GM18498 (cell line): ENCODE results near the gene SPATA33.
A peak's percentile ranks its signal among the peaks of the same experiment; 100 is the strongest.

Experiments
- ATAC-seq: cut with Tn5 transposase; IDR thresholded peaks from one replicate; pipeline ENCODE4 v1.9.1; 2021; ENCODE audit warnings: mild to moderate bottlenecking, moderate library complexity; ENCODE audit not compliant: unreplicated experiment

The SPATA33 gene

DNA sequence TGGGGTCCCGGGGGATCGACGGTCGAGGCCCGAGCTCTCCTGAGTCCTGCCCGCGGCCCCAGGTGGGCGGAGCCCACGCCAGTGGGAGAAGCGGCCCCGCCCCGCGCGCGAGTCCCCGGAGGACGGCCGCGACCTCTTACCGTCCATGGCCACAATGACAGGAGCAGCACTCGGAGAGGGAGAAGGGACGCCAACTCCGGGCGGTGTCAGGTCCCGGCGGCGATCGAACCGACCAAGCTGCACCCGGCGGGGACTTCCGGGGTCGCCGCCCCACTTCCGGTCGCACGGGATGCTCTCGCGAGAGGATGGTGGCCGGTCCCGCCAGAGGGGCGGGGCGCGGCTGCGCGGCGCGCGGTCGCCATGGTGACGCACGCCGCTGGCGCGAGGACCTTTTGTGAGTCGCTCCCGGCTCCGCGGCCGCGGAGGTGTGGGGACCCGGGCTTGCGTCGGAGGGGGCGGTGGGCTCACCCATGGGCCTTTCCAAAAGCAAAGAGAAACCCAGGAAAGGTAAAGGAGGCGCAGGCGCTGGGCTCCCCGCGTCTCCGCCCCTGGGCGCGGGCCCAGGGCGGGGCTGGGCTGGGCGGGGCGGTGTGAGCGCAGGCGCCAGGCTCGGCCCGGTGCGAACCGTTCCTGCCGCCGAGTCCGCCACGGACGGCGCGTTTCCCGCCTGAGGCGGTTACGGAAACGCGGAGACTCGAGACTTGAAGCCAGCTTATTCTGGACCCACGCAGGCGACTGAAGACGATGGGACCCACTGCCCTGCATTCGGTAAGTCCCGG is at the start of gene SPATA33, which contains the start of gene CHMP1A:
TSS of gene SPATA33 (plus strand) at position 395 of the 779 bp plus-strand sequence. CDS start at position 471, 76 bp downstream.
TSS of gene CHMP1A (minus strand) at position 267 of the 779 bp plus-strand sequence. CDS start at position 147, 120 bp downstream.
- ATAC-seq = peak; percentile 90

DNA sequence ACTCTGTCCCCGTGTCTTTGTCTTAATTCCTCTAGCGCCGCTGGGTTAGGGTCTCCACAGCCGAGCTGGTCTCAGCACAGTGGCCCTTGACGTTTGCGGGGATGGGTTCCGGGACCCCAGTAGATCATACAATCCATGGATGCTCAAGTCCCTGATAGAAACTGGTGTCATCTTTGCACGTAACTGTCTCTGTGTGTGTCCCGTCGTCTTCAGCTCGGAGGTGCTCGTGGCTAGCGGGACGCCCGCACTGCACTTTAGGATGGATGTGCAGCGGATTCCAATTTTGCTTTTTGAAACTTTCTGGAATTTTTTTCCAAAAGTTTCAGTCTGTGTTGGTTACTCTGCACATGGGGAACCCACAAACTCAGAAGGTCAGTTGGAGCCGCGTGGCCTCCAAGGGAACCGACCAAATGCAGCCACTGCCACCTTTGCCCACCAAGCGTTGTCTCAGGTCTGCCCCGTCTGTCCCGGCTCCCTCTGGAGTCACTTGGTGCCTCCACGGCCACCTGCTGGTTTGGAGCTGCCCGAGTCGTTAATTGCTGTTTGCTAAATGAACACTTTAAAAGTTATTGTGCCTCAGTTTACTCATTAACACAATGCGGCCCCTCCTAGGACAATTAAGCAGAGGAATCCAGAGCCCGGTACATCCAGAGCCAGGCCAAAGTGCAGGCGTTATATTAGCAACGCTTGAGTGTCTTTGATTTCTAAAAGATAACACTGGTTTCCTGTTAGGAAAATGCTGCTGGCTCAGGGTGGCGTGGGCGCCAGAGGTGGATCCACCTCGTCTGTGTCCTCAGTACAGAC is 49.5 kb upstream of the SPATA33 start:
- ATAC-seq = no peak

DNA sequence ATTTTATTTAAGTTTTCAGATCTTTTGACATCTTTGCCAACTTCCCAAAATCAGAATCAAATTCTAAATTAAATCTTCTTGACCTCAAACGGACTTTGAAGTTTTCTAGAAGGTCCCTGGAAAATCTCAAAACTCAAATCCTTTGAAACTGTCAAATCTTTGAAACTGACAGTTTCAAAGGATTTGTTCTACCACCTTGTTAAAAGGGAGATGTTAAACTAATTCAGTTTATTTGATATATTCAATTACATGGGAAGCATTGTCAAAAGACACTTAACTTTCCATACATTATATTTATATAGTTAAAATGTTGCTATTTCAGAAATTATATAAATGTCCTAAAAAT is 47.6 kb upstream of the SPATA33 start:
- ATAC-seq = no peak

DNA sequence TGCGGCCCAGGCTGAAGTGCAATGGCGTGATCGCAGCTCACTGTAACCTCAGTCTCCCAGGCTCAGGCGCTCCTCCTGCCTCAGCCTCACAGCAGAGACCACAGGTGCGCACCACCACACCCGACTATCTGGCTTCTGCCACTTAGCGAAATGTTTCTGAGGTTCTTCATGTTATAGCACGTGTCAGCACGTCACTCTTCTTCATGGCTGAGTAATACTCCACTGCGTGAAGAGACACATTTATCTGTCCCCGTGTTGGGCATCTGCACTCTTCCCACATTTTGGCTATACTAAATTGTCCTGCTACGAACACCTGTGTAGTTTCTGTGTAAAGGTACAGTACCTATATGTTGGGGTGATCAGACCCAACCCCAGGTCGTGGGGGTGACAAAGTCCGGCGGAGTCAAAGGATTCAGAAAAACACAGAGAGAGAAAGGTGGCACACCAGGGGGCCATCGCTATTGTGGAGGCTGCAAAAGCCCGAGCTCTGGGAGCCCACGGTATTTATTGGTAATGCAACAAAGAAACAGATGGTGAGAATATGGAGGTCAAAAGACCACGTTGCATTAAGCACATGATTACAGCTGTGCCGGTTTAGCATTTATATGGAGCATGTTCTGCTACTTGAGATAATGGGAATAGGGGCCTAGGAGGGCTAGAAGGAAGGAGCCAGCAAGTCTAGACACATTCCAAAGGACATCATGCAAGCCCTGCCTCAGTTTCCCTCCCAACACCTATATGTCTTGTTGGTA is 45.0 kb upstream of the SPATA33 start:
- ATAC-seq = no peak

DNA sequence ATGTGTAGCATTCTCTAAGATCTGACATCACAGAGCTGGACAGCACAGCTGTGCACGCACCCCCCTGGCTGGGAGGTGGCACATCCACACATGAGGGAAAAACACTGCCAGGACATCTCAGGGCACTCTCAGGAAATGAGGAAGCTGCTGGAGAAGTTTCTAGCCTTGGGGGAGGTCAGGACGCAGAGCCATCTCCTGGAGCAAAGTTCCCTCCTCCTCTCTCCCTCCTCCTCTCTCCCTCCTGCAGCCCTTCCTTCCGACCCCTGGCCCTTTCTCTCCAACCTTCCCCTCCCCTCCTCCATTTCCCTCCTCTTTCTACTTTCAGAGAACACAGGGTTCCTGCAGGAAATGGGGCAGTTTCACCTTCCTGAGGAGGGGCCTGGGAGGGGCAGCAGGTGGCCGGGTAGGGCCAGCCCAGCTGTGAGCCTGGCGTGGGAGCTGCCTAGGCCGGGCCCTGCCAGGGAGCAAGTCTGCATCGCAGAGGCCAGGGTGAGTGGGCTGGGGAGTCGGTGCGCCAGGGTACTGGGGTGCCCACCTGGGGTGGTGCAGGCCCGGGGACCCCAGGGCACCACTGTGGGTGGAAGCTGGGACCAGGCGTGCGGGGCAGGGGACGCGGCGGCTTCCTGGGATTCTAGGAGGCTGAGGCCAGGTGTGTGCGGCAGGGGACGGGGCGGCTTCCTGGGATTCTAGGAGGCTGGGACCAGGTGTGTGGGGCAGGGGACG is 44.2 kb upstream of the SPATA33 start, which contains the start of gene DPEP1:
TSS of gene DPEP1 (plus strand) at position 412 of the 723 bp plus-strand sequence. CDS start 16,769 bp downstream, outside the sequence.
- ATAC-seq = no peak

DNA sequence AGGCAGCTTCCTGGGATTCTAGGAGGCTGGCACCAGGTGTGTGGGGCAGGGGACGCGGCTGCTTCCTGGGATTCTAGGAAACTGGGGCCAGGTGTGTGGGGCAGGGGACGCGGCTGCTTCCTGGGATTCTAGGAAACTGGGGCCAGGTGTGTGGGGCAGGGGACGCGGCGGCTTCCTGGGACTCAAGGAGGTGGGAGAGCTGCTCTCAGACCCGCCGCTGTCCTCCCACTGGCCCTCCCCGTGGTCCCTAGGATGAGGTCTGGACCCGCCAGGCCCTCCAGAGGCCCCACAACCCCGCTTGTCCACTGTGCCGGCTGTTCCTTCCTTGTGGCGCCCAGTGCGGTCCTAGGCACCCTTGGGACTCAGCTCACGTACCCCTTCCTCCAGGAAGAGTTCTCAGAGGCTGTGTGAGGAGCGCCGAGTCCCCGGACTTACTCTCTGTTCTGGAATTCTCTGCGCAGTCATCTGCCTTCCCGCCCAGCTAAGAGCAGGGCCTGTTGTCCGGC is 43.6 kb upstream of the SPATA33 start:
- ATAC-seq = no peak

DNA sequence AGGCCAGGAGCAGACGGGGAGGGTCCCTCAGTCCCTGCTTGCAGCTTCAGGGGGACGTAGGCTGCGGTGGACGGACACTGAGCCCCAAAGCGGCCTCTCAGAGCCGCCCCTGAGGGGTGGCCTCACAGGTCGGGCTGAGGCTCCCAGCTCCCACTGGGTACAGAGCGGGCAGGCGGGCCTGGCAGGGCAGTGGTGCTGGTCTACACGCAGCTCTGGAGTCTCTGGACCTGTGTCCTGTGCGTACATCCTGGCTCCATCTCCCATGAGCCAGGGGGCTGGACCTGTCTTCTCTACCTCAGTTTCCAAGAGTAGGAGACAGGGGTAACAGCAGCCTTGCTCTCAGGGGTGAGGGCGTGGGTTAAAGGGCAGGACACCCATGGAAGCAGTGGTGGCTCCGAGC is 42.5 kb upstream of the SPATA33 start:
- no peak for ATAC-seq

DNA sequence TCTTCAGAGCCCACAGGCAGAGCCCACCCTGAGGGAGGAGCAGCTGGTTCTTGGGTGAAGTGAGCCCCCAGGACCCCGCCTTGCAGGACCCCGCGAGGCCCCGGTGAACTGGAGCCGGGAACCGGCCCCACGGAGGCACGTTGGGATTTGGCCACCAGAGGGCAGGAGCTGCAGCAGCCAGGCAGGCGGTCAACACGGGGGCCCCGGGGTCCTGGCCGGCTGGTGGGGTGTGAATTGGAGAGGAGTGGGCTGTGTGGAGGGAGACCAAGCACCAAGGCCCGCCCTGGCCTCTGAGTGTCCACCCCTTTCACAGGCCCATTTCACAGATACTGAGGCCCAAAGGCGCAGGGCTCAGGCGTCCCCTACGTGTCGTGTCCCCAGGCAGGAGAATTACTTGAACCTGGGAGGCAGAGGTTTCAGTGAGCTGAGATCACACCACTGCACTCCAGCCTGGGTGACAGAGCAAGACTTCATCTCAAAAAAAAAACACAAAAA is 42.0 kb upstream of the SPATA33 start:
- no peak for ATAC-seq

DNA sequence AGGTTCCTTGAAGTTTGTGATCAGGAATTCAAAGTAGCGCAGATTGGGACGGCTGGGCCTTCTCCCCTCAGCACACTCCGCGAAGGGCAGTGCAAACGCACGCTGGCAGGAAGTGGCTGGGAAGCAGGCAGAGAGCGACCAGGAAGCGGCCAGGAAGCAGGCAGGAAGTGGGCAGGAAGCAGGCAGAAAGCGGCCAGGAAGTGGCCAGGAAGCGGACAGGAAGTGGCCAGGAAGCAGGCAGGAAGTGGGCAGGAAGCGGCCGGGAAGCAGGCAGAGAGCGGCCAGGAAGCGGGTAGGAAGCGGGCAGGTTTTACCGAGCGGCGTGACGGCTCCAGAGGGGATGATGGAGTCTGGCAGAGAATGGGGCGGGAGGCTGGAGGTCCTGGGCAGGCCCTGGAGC is 41.0 kb upstream of the SPATA33 start:
- ATAC-seq = no peak

DNA sequence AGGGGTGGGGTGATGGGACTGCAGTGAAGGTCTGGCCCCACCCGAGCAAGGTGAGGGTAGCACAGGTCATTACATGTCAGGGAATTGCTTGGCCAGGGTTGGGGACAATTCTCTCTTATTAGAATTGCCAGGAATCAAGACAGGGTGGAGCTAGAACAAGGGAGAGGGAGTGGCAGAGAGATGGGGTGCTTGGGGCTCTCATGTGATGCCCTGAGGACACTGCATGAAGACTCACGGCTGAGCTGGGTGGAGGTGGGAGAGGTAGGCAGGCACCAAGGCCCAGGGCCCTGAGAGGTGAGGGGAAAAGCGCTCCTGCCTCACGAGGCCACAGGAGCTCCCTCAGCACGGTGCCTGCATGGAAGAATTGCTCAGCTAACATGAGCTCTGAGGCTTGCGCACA is 40.6 kb upstream of the SPATA33 start:
- ATAC-seq = no peak

DNA sequence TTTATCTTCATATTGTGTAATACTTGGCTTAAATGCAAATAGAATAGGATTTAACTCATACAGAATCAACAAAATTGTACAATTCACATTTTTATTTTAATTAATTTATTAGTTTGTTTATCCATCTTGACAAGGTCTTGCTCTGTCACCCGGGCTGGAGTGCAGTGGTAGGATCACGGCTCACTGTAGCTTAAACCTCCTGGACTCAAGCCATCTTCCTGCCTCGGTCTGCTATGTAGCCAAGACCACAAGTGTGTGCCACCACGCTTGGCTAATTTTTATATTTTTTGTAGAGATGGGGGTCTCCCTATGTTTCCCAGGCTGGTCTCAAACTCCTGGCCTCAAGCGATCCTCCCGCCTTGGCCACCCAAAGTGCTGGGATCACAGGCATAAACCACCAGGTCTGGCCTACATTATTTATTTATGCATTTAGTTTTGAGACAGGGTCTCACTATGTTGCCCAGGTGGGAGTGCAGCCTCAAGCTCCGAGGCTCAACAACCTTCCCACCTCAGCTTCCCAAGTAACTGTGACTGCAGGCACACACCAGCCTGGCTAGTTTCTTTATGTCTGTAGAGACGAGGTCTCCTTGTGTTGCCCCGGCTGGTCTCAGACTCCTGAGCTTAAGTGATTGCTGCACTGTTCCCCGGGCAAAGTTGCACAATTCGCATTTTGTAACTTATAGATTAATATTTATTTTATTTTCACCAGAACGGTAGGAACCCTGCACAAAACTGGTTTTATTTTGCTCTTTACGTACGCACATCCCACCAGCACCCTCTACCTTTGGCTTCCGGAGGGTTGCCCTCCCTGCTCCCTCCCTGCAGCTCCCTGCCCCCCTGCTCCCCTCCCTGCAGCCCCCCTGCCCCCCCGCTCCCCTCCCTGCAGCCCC is 39.3 kb upstream of the SPATA33 start:
- no peak for ATAC-seq

DNA sequence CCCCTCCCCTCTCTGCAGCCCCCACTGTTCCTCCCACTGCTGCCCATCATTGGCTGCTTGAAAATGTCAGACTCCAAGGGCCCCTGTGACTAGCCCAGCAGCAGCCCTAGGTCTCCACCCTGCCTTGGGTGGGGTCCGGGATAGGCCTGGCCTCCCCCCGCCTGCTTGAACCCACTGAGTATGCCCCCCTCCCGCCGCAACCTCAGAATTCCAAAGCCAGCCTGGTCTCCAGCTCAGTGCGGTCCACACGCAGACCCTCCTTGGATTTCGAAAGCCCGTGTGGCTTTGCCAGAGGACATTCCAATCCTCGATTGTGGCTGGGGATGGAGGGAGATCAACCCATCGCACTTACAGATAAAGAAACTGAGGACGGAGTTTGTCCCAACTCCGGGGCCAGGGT is 37.8 kb upstream of the SPATA33 start:
- ATAC-seq = no peak

DNA sequence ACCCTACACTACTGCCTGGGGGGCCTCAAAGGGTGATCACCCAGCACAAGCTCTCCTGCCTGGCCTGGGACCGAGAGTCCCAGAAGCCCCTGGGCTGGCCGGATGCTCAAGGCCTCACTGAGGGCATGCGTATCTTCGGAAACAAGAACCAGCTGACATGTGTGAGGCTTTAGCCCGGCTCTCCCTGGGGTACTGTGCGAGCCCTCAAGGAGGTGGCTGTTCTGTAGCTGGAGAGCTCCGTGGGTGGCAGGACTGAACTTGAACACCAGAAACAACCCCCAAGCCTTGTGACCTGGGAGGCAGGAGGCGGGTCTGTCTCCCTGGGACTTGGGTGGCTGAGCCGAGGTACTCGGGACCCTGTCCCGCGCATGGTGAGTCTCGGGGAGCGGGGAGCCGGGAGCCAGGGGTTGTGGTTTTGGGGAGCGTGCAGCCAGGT is 37.2 kb upstream of the SPATA33 start:
- no peak for ATAC-seq

DNA sequence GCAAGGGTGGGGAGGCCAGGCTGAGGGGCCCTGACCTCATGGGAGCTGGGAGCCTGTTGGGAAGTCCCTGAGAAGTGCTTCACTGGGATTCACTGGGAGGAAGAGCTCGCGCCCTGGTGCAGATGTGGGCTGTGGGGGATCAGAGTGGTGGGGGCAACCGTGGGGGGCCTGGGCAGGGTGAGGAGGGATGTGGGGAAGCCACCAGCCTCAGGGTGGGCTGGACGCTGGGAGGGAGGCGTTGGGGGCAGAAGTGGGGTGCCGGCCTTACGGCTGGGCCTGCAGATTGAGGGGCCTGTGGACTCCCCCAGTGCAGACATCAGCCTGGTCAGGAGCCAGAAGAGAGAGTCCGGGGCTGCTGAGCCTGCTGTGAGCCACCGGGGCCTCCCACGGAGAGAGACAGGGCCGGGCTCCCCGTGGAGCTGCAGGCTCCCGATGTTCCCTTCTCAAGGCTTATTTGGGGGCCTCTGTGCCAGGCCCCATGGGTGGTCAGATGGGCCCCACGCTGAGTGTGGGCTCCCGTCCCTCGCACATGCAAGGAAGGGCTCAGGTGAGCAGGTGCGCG is 36.4 kb upstream of the SPATA33 start:
- ATAC-seq = no peak

DNA sequence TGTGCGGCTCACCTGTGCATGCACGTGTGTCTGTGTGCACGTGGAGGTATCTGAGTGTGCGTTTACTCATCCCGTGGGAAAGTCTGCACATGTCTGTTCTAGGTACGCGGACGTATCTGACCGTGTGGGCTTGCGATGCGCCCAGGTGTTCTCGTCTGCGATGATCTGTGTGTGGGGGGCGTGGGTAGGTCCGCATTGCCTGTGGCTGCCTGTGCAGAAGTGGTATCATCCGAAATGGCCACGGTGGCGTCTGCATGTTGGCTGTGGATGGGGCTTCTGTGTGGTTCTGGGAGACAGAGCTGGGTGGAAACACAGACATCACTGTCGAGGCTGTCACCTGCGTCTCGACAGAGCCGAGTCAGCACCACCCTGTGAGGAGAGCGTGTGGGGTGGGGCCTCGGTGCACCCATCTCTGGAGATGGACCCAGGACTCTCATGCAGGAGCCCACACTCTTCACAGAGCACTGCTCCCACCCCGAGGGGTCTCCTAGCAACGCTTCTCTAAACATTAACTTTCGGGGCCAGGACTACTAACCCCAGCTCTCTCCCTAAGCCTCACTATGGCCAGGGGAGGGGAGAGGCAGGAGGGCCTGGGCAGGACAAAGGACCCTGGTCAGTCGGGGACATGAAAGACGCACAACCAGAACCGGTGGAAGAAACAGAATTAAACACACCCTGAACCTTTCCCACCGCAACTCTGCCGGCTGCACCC is 35.8 kb upstream of the SPATA33 start:
- no peak for ATAC-seq

DNA sequence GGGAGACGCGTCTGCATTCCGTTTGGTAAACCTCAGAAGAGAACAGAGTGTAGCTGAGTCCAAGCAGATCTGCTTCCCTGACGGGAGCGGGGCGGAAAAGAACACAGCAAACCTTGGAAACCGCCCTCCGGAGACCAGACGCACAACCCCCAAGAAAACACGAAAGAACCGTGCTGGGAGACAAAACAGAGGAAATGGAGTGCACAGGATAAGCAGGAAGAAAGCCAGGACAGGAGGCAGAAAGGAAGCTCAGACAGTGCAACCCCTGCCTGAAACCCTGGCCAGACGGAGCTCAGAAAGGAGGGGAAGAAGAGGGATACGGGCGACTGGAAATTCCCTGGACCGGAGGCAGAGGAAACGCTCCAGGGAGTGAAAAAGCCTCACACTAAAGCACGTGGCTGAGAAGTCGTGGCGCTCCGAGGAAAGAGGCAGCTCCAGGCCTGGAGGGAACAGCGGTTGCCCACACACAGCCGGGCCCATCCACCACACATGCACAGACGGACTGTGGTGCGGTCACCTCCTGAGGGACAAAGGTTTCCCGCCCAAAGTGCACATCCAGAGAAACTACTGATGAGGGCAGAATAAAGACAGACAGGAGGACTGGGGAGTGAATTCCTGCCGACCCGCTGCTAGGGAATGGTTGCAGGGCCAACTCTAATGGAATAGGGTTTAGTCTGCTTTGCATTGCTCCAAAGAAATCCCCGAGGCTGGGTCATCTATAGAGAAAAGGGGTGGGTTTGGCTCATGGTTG is 34.0 kb upstream of the SPATA33 start:
- ATAC-seq = no peak
